ENCODE measurements around the gene ZNF236. TPM values are rescaled to one million over a fixed set of nuclear protein-coding genes. Genes with fewer than 3 reads are reported as not detected.
A peak's percentile ranks its signal among the peaks of the same experiment; 100 is the strongest.

ZNF236 gene
- polyA plus RNA-seq, 2 of the 4 experiments (the other 2 are of a cell fraction): 2.6 to 7.8 TPM

- TF ChIP-seq ATOH8 (CRISPR knock-in tag; IDR thresholded peaks at IDR 0.05; ENCODE audit: low read depth): no peak
- TF ChIP-seq SREBF2 (IDR thresholded peaks at IDR 0.05): no peak
- no peak for TF ChIP-seq CBX2 (IDR thresholded peaks at IDR 0.05; ENCODE audit: borderline replicate concordance, low read depth)
- TF ChIP-seq MAZ (IDR thresholded peaks at IDR 0.05; ENCODE audit: borderline replicate concordance, low read depth, low read length): no peak
- TF ChIP-seq TP53 (CRISPR knock-in tag; IDR thresholded peaks at IDR 0.05): no peak
These were observed 168.8 kb downstream of the ZNF236 start (continued) for GRCh38 chr18:76991021-76991688.

GRCh38 chr18:76992226-76993084, 170.1 kb downstream of the ZNF236 start:
- CTCF ChIA-PET: interaction anchor here (3.7 kb wide), 1 partner anchor 9 kb away, joined by 25 read pairs; no protein-coding TSS in a partner anchor
- H3K4me1 ChIP-seq: no peaks in the 10 kb centered on the region

GRCh38 chr18:76993085-76993382, 170.7 kb downstream of the ZNF236 start:
- CTCF ChIA-PET: interaction anchor here (3.7 kb wide), 1 partner anchor 10 kb away, joined by 25 read pairs; no protein-coding TSS in a partner anchor
- Histone ChIP-seq H3K4me3 (no peak overlapping the region), H3K4me2 (no peak overlapping the region), H3K4me1 (no peaks in the 10 kb centered on the region), H3K27ac (no peak overlapping the region), H3K9me3 (no peaks in the 10 kb centered on the region)
- ATAC-seq: no peak
- no peak for FAIRE-seq
- TF ChIP-seq MAFK (IDR thresholded peaks at IDR 0.05; ENCODE audit: partially characterized antibody): no peak
- no peak for TF ChIP-seq BCL3 (IDR thresholded peaks at IDR 0.05)
- TF ChIP-seq CHD4 (IDR thresholded peaks at IDR 0.05; ENCODE audit: borderline replicate concordance): no peak
- TF ChIP-seq TP53 (CRISPR knock-in tag; IDR thresholded peaks at IDR 0.05): no peak
- no peak for TF ChIP-seq E2F6 (IDR thresholded peaks at IDR 0.05; ENCODE audit: borderline replicate concordance, low read depth)
- TF ChIP-seq HOXB13 (CRISPR knock-in tag; IDR thresholded peaks at IDR 0.05; ENCODE audit: low read depth): no peak
- no peak for TF ChIP-seq SREBF2 (IDR thresholded peaks at IDR 0.05)
- TF ChIP-seq POLR2A (IDR thresholded peaks at IDR 0.05; ENCODE audit: low read length): no peak
- TF ChIP-seq NR3C1 (IDR thresholded peaks at IDR 0.05): no peak
- TF ChIP-seq ESRRA (IDR thresholded peaks at IDR 0.05; ENCODE audit: borderline replicate concordance, low read length): no peak
- TF ChIP-seq NPAS2 (CRISPR knock-in tag; IDR thresholded peaks at IDR 0.05; ENCODE audit: borderline replicate concordance): no peak
- no peak for TF ChIP-seq CBX8 (IDR thresholded peaks at IDR 0.05)
- TF ChIP-seq PHF8 (IDR thresholded peaks at IDR 0.05; ENCODE audit: borderline replicate concordance, low read depth): no peak
- no peak for TF ChIP-seq KDM5A (IDR thresholded peaks at IDR 0.05)
- no peak for TF ChIP-seq HEYL (CRISPR knock-in tag; IDR thresholded peaks at IDR 0.05)
- TF ChIP-seq USF2 (IDR thresholded peaks at IDR 0.05): no peak
- TF ChIP-seq RFX5 (IDR thresholded peaks at IDR 0.05): no peak
- no peak for TF ChIP-seq EHMT2 (IDR thresholded peaks at IDR 0.05; ENCODE audit: low read depth)
- POLR2A ChIA-PET: no interaction called here
- WGBS (ENCODE audit: missing lambda C conversion rate): 73% methylated on average over 6 of the region's 6 CpGs
- no peak for DNase-seq (ENCODE audit: low read depth in 1 of 2, low spot score in 1 of 2)

More at GRCh38 chr18:76992226-76993084, 170.1 kb downstream of the ZNF236 start:
- no peak for TF ChIP-seq EHMT2 (IDR thresholded peaks at IDR 0.05; ENCODE audit: low read depth)
- TF ChIP-seq ZC3H11A (IDR thresholded peaks at IDR 0.05): no peak
- no peak for TF ChIP-seq MAZ (IDR thresholded peaks at IDR 0.05; ENCODE audit: borderline replicate concordance, low read depth, low read length)
- no peak for TF ChIP-seq HOXA7 (CRISPR knock-in tag; IDR thresholded peaks at IDR 0.05)
- no peak overlapping the region for H3K4me3 ChIP-seq
- POLR2A ChIA-PET: no interaction called here
- 74% methylated on average over 17 of the region's 17 CpGs for WGBS (ENCODE audit: missing lambda C conversion rate)
- peak in 1 of 2 experiments; percentile 26; a peak in 1 of 6 replicates for ATAC-seq
- H3K27ac ChIP-seq: no peak overlapping the region
- no peak for FAIRE-seq
- no peak overlapping the region for H3K4me2 ChIP-seq
- H3K9me3 ChIP-seq: no peaks in the 10 kb centered on the region
- DNase-seq (ENCODE audit: low read depth in 1 of 2, low spot score in 1 of 2): no peak

Measured in A549 (cell line).